ENCODE measurements around the gene GRAMD1B. TPM values are rescaled to one million over a fixed set of nuclear protein-coding genes. Genes with fewer than 3 reads are reported as not detected.

The GRAMD1B gene
- total and polyA plus RNA-seq, 2 experiments from 2014 or later = 9.0 to 20.4 TPM

DNA sequence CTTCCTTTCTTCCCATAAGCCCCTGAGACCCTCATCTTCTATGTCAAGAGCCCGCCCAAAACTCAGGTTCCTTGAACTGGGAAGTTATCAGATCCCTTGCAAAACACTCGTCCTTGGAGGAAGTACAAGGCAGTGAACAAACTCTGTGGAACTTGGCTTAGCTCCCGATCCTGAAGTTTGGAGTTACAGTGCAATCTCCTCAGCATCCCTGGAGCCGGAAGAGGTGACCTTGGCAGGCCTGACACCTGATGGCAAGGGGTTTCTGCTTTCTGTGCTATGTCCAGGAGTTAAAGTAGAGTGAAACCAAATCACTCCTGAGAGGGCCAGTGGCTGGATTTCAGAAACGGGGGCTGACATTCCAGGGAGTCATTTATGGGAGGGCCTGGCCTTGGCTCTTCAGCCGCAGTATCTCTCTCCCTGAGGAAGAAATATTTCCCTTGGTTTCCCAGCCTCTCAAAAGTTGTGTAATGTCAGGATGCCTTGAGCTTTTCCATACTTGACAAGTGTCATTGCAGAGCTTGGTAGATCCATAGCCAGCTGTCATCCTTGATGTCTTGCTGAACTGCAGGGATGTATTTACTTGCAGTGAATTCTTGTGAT, 1.9 kb upstream of the GRAMD1B start:
- no peak overlapping the region for H2AFZ ChIP-seq
- peaks cover 4% of the 10 kb centered on the region for H3K79me2 ChIP-seq
- H3K9me2 ChIP-seq (replicated peaks; ENCODE audit: insufficient read depth) = no peaks in the 10 kb centered on the region
- no peaks in the 10 kb centered on the region for H4K20me1 ChIP-seq (ENCODE audit: insufficient read depth, poor library complexity, severe bottlenecking)
- H3K4me1 ChIP-seq (ENCODE audit: insufficient read depth) = no peaks in the 10 kb centered on the region
- DNase-seq (ENCODE audit: low spot score) = no peak
- no peak overlapping the region for H3K27ac ChIP-seq
- peaks cover 16% of the 10 kb centered on the region for H3K27me3 ChIP-seq
- no peak overlapping the region for H3K4me3 ChIP-seq
- H3K9me3 ChIP-seq (ENCODE audit: low read depth) = no peaks in the 10 kb centered on the region
- TF ChIP-seq, protein P1, sequence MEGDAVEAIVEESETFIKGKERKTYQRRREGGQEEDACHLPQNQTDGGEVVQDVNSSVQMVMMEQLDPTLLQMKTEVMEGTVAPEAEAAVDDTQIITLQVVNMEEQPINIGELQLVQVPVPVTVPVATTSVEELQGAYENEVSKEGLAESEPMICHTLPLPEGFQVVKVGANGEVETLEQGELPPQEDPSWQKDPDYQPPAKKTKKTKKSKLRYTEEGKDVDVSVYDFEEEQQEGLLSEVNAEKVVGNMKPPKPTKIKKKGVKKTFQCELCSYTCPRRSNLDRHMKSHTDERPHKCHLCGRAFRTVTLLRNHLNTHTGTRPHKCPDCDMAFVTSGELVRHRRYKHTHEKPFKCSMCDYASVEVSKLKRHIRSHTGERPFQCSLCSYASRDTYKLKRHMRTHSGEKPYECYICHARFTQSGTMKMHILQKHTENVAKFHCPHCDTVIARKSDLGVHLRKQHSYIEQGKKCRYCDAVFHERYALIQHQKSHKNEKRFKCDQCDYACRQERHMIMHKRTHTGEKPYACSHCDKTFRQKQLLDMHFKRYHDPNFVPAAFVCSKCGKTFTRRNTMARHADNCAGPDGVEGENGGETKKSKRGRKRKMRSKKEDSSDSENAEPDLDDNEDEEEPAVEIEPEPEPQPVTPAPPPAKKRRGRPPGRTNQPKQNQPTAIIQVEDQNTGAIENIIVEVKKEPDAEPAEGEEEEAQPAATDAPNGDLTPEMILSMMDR (IDR thresholded peaks at IDR 0.05; ENCODE audit: poor library complexity) = no peak
- WGBS (ENCODE audit: low lambda C conversion rate, missing lambda C conversion rate) = 73% methylated on average over 6 of the region's 6 CpGs
- H3K4me2 ChIP-seq = no peak overlapping the region
- no peaks in the 10 kb centered on the region for H3K36me3 ChIP-seq (replicated peaks; ENCODE audit: insufficient read depth, low read depth)

DNA sequence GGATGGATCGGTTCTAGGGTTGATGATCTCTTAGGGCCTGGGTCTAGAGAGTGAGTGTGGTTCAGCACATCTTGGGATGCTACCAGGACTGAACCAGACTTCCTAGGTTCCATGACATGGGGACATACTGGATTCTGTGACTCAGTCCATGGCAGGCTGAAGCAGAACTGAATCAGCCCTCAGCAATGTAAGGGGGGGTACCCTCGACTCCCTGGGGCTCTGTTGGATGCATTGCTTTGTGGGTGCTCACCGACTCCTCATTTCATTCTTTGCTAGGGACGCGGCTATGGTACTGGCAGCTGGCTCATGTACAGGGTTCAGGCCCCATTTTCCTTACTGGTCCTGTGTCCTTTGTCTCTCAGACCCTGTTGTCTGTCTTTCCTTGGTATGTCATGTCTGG, 733 bp upstream of the GRAMD1B start:
- no peak overlapping the region for H3K4me3 ChIP-seq
- no peaks in the 10 kb centered on the region for H3K4me1 ChIP-seq (ENCODE audit: insufficient read depth)
- peaks cover 12% of the 10 kb centered on the region for H3K27me3 ChIP-seq
- no peaks in the 10 kb centered on the region for H3K9me2 ChIP-seq (replicated peaks; ENCODE audit: insufficient read depth)
- H3K4me2 ChIP-seq = peak overlapping the region; percentile 98
- H3K9me3 ChIP-seq (ENCODE audit: low read depth) = no peaks in the 10 kb centered on the region
- no peaks in the 10 kb centered on the region for H3K79me2 ChIP-seq
- peak overlapping the region; percentile 34 for H3K27ac ChIP-seq
- WGBS (ENCODE audit: low lambda C conversion rate, missing lambda C conversion rate) = 87% methylated on average over 5 of the region's 5 CpGs
- no peaks in the 10 kb centered on the region for H4K20me1 ChIP-seq (ENCODE audit: insufficient read depth, poor library complexity, severe bottlenecking)
- no peak for DNase-seq (ENCODE audit: low spot score)
- TF ChIP-seq, protein P1 (IDR thresholded peaks at IDR 0.05; ENCODE audit: poor library complexity) = no peak
- TF ChIP-seq EZH2 (IDR thresholded peaks at IDR 0.05; ENCODE audit: borderline replicate concordance) = no peak
- no peak for TF ChIP-seq EZH2phosphoT487 (IDR thresholded peaks at IDR 0.05; ENCODE audit: low read depth, severe bottlenecking, unreplicated experiment)
- no peaks in the 10 kb centered on the region for H3K36me3 ChIP-seq (replicated peaks; ENCODE audit: insufficient read depth, low read depth)
- H2AFZ ChIP-seq = no peak overlapping the region

DNA sequence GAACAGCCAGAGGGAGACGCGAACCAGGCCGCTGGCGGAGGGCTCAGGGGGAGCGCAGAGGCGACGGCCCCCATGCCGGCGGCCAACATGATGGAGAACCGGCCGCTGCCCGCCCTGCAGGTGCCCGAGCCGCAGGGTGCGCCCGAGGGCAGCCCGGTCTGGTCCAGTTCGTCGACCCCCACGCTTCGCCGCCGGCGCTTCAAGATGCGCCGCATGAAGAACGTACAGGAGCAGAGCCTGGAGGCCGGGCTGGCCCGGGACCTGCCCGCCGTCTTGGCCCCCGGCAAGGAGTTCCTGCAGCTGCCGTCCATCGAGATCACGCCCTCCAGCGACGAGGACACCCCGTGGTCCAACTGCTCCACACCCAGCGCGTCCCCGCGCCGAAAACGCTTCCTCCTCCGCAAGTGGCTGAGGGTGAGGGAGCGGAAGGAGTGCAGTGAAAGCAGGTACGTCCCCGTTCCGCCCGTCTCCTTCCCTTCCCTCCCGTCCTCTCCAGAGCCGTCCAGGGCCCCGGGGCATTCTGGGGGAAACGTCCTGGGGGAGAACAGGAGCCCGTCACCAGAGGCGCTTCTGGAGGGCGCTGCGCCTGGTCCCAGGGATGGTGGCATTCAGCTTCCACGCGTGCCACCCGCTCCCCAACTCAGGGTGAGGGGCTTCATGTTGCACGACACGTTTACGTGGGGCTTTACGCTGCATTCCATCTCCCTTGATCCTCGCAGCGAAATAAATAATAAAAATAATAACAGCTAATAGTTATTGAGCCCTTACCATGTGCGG, 840 bp downstream of the GRAMD1B start:
- peak overlapping the region; percentile 88 for H3K4me3 ChIP-seq
- H3K9me3 ChIP-seq (ENCODE audit: low read depth) = no peaks in the 10 kb centered on the region
- no peaks in the 10 kb centered on the region for H3K9me2 ChIP-seq (replicated peaks; ENCODE audit: insufficient read depth)
- H3K4me1 ChIP-seq (ENCODE audit: insufficient read depth) = no peaks in the 10 kb centered on the region
- no peaks in the 10 kb centered on the region for H3K79me2 ChIP-seq
- peak overlapping the region; percentile 58 for H3K27ac ChIP-seq
- WGBS (ENCODE audit: low lambda C conversion rate, missing lambda C conversion rate) = 6% methylated on average over 45 of the region's 68 CpGs
- H2AFZ ChIP-seq = peak overlapping the region; percentile 90
- TF ChIP-seq EZH2 (IDR thresholded peaks at IDR 0.05; ENCODE audit: borderline replicate concordance) (no peak), EZH2phosphoT487 (IDR thresholded peaks at IDR 0.05; ENCODE audit: low read depth, severe bottlenecking, unreplicated experiment) (no peak)
- TF ChIP-seq, protein P1 (IDR thresholded peaks at IDR 0.05; ENCODE audit: poor library complexity) = no peak
- H3K27me3 ChIP-seq = peaks cover 5% of the 10 kb centered on the region
- peak; percentile 45 for DNase-seq (ENCODE audit: low spot score)
- H4K20me1 ChIP-seq (ENCODE audit: insufficient read depth, poor library complexity, severe bottlenecking) = no peaks in the 10 kb centered on the region
- no peaks in the 10 kb centered on the region for H3K36me3 ChIP-seq (replicated peaks; ENCODE audit: insufficient read depth, low read depth)
- peak overlapping the region; percentile 98 for H3K4me2 ChIP-seq
